Ascending aorta (tissue), 2 donors: ENCODE results near the gene CA6. TPM values are rescaled to one million over a fixed set of nuclear protein-coding genes. Genes with fewer than 3 reads are reported as not detected.

Source experiments
- DNase-seq, 2 donors: peaks; one replicate each; pipeline ENCODE4 v3.0.0-alpha.2; 2019; ENCODE audit warnings: low spot score in 2 of 2
- H3K27ac ChIP-seq, 2 donors: fragments of 200-600 bp; sonication (generic); one replicate each; pipeline ENCODE4 v1.5.1; 2016 to 2017; ENCODE audit warnings: mild to moderate bottlenecking in 1 of 2
- H3K27me3 ChIP-seq: fragments of 200-600 bp; sonication (generic); one replicate; pipeline ENCODE4 v1.5.1; 2017
- H3K36me3 ChIP-seq, 2 donors: fragments of 200-600 bp; sonication (generic); one replicate each; pipeline ENCODE4 v1.5.1; 2016
- H3K4me1 ChIP-seq, 2 donors: fragments of 200-600 bp; sonication (generic); one replicate each; pipeline ENCODE4 v1.5.1; 2016 to 2017; ENCODE audit warnings: mild to moderate bottlenecking in 1 of 2
- H3K4me3 ChIP-seq, 2 donors: fragments of 200-600 bp; sonication (generic); one replicate each; pipeline ENCODE4 v1.5.1; 2016 to 2017; ENCODE audit warnings: mild to moderate bottlenecking in 1 of 2
- H3K9me3 ChIP-seq, 2 donors: fragments of 200-600 bp; sonication (generic); one replicate each; pipeline ENCODE4 v1.5.1; 2016
- CTCF ChIP-seq, 3 experiments: fragments of 200-600 bp in 2 of 3; fragments of 450-650 bp in 1 of 3; sonication (generic) in 2 of 3; IDR thresholded peaks; one replicate each; pipeline ENCODE4 v1.5.1; 2016 to 2019; ENCODE audit warnings: antibody characterized with exemption in 3 of 3, mild to moderate bottlenecking in 1 of 3, moderate library complexity in 1 of 3
- intact Hi-C: fragments of 100-400 bp; cut with DNase I; formaldehyde crosslinking; loops from one replicate; pipeline ENCODE4 v1.15.1; 2023
- total RNA-seq: library from RNA; depleted of rRNA; stranded (reverse); fragments of >200 nt; gene quantifications from one replicate; pipeline ENCODE4 v1.1.0, GENCODE V29; 2016

Gene CA6
- total RNA-seq, 1 donor from 2014 or later = not detected

- Histone ChIP-seq H3K36me3 (no peaks in the 10 kb centered on the region), H3K9me3 (no peaks in the 10 kb centered on the region), H3K27ac (peak overlapping the region; percentile 83 to 93), H3K27me3 (no peaks in the 10 kb centered on the region), H3K4me1 (peaks cover 9 to 34% of the 10 kb centered on the region in 2 donors), H3K4me3 (no peak overlapping the region)
- intact Hi-C loops = loop anchor here (1.0 to 2.0 kb wide), 2 partner anchors 13 to 27 kb away; no protein-coding TSS in a partner anchor
- DNase-seq = peak; percentile 22 to 92
- no peak for TF ChIP-seq CTCF (IDR thresholded peaks at IDR 0.05)
These were observed 41.6 kb upstream of the CA6 start for GRCh38 chr1:8903908-8904650.

DNA sequence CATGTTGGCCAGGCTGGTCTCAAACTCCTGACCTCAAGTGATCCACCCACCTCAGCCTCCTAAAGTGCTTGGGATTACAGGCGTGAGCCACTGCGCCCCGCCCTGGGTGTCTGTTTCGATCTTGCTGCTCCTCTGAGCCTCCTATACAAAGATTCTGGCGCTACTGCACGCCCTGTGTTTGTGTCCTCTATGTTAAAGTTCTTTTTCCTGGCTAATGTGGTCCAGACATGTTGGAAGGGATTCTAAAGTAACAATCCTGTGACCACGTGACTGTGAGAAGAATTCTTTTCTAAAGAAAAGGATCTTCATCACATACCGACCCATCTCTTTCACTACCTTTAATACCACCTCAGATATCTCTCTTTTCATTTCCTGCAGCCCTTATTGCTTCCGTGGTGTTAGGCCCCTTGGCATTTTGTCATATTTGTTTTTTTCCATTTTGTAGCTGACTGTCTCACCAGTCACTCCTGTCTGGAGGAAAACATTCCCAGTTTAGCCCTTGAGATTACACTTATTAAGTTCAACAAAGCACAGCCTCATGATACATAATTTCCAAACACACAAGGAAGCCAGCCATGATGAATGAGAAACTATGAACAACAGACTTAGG, 40.0 kb upstream of the CA6 start:
- Histone ChIP-seq H3K27ac (peak overlapping the region; percentile 83 to 93), H3K36me3 (no peaks in the 10 kb centered on the region), H3K27me3 (no peaks in the 10 kb centered on the region), H3K4me1 (peaks cover 9 to 29% of the 10 kb centered on the region in 2 donors), H3K9me3 (no peaks in the 10 kb centered on the region), H3K4me3 (no peak overlapping the region)
- intact Hi-C loops = loop anchor here (1.0 to 2.0 kb wide), 3 partner anchors 15 to 81 kb away; no protein-coding TSS in a partner anchor
- no peak for TF ChIP-seq CTCF (IDR thresholded peaks at IDR 0.05)
- no peak for DNase-seq

GRCh38 chr1:8908388-8909151, 37.1 kb upstream of the CA6 start:
- DNase-seq = no peak
- no peak overlapping the region for H3K4me3 ChIP-seq
- H3K27ac ChIP-seq = peak overlapping the region in 1 of 2 donors; percentile 54
- intact Hi-C loops = no loop called here
- no peaks in the 10 kb centered on the region for H3K27me3 ChIP-seq
- no peaks in the 10 kb centered on the region for H3K9me3 ChIP-seq
- H3K36me3 ChIP-seq = no peaks in the 10 kb centered on the region
- no peak for TF ChIP-seq CTCF (IDR thresholded peaks at IDR 0.05)
- peaks cover 7 to 21% of the 10 kb centered on the region in 2 donors for H3K4me1 ChIP-seq

DNA sequence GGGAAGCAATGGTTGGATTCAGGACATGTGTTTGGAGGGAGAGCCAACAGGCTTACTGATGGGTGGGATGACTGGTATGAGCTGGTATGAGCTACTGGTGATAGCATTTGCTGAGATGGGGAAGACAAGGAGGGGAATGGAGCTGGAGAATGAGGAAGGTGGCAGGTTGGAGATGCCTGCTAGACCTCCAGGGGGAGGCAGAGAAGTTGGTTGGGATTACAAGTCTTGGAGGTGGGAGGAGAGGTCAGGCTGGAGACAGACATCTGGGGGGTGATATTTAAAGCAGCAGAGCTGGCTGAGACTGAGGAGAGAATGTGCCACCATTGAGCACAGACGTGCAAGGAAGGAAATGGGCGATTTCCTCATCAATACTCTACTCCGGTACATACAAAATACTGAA, 35.3 kb upstream of the CA6 start:
- TF ChIP-seq CTCF (IDR thresholded peaks at IDR 0.05) = no peak
- no peaks in the 10 kb centered on the region for H3K27me3 ChIP-seq
- H3K36me3 ChIP-seq = no peaks in the 10 kb centered on the region
- H3K9me3 ChIP-seq = no peaks in the 10 kb centered on the region
- intact Hi-C loops = loop anchor here (10.0 kb wide), 1 partner anchor 284 kb away; no protein-coding TSS in a partner anchor
- no peak for DNase-seq
- no peak overlapping the region for H3K27ac ChIP-seq
- H3K4me1 ChIP-seq = peaks cover 0 to 5% of the 10 kb centered on the region in 2 donors
- no peak overlapping the region for H3K4me3 ChIP-seq

GRCh38 chr1:8910914-8911313, 34.8 kb upstream of the CA6 start:
- no peak for DNase-seq
- no peaks in the 10 kb centered on the region for H3K27me3 ChIP-seq
- no peak for TF ChIP-seq CTCF (IDR thresholded peaks at IDR 0.05)
- H3K4me3 ChIP-seq = no peak overlapping the region
- intact Hi-C loops = loop anchor here (10.0 kb wide), 1 partner anchor 284 kb away; no protein-coding TSS in a partner anchor
- H3K9me3 ChIP-seq = no peaks in the 10 kb centered on the region
- H3K27ac ChIP-seq = no peak overlapping the region
- no peaks in the 10 kb centered on the region for H3K4me1 ChIP-seq
- H3K36me3 ChIP-seq = no peaks in the 10 kb centered on the region
